K562 (cell line): ENCODE results near the gene DHRS13. TPM values are rescaled to one million over a fixed set of nuclear protein-coding genes. Genes with fewer than 3 reads are reported as not detected.

Experiments
- C11orf30 ChIP-seq: fragments of 450-650 bp; IDR thresholded peaks from 2 replicates; pipeline ENCODE4 v1.6.1; 2016; ENCODE audit warnings: low read depth, mild to moderate bottlenecking
- CBFA2T3 ChIP-seq: fragments of 450-650 bp; IDR thresholded peaks from 2 replicates; pipeline ENCODE4 v1.6.1; 2017
- CBX3 ChIP-seq, 2 experiments: IDR thresholded peaks; 1 replicate in 1 of 2; 2 replicates in 1 of 2; pipeline ENCODE4 v1.6.1; 2012; ENCODE audit warnings: inconsistent platforms in 2 of 2, low read length in 2 of 2, borderline replicate concordance in 1 of 2, control low read depth in 1 of 2
- ETV5 ChIP-seq: sonication (generic); formaldehyde crosslinking; IDR thresholded peaks from 2 replicates; pipeline ENCODE4 v1.4.0; 2020; ENCODE audit warnings: low read depth, mild to moderate bottlenecking, missing genetic modification reagents
- GABPA ChIP-seq: fragments of 200-800 bp; sonication (Bioruptor generic); conservative IDR thresholded peaks from 2 replicates; pipeline ENCODE4 v1.6.1; 2016; ENCODE audit warnings: low read depth, missing genetic modification characterization, missing compliant biosample characterization
- GABPB1 ChIP-seq: sonication (generic); formaldehyde crosslinking; IDR thresholded peaks from 2 replicates; pipeline ENCODE4 v1.8.0; 2022; ENCODE audit warnings: mild to moderate bottlenecking, missing genetic modification reagents
- GABPB2 ChIP-seq: fragments of 250-450 bp; sonication (Bioruptor Pico); conservative IDR thresholded peaks from 2 replicates; pipeline ENCODE4 v1.5.1; 2021; ENCODE audit warnings: mild to moderate bottlenecking
- HDAC3 ChIP-seq: fragments of 450-650 bp; IDR thresholded peaks from 2 replicates; pipeline ENCODE4 v1.6.1; 2018; ENCODE audit warnings: borderline replicate concordance, mild to moderate bottlenecking, moderate library complexity; ENCODE audit not compliant: partially characterized antibody
- HSF4 ChIP-seq: fragments of 250-450 bp; sonication (Bioruptor Pico); IDR thresholded peaks from 2 replicates; pipeline ENCODE4 v2.1.2; 2022; ENCODE audit warnings: mild to moderate bottlenecking, moderate library complexity, borderline replicate concordance
- L3MBTL2 ChIP-seq: fragments of 450-650 bp; IDR thresholded peaks from 2 replicates; pipeline ENCODE4 v1.6.1; 2016; ENCODE audit warnings: mild to moderate bottlenecking, moderate library complexity
- MAFG ChIP-seq: fragments of 450-650 bp; conservative IDR thresholded peaks from 2 replicates; pipeline ENCODE4 v1.6.1; 2016; ENCODE audit warnings: missing genetic modification characterization, missing compliant biosample characterization
- MTA3 ChIP-seq: fragments of 450-650 bp; formaldehyde crosslinking; IDR thresholded peaks from 2 replicates; pipeline ENCODE4 v1.6.1; 2017; ENCODE audit warnings: mild to moderate bottlenecking, borderline replicate concordance
- NFE2 ChIP-seq: IDR thresholded peaks from 2 replicates; pipeline ENCODE4 v1.6.1; 2014; ENCODE audit warnings: antibody characterized with exemption, low read depth
- NR2C2 ChIP-seq, 2 experiments: fragments of 200-800 bp in 1 of 2; sonication (Bioruptor generic) in 1 of 2; sonication (generic) in 1 of 2; formaldehyde crosslinking in 1 of 2; IDR thresholded peaks; 2 replicates each; pipeline versions ENCODE4 v1.6.1 to v1.8.0; 2016 to 2022; ENCODE audit warnings: mild to moderate bottlenecking in 1 of 2, missing compliant biosample characterization in 1 of 2, missing genetic modification characterization in 1 of 2, missing genetic modification reagents in 1 of 2
- POLR2B ChIP-seq: fragments of 450-650 bp; IDR thresholded peaks from 2 replicates; pipeline ENCODE4 v1.6.1; 2018; ENCODE audit warnings: low read depth; ENCODE audit not compliant: partially characterized antibody
- PTBP1 ChIP-seq: fragments of 200-400 bp; formaldehyde crosslinking; IDR thresholded peaks from 2 replicates; pipeline ENCODE4 v1.6.1; 2017; ENCODE audit warnings: low read depth, low read length
- TAF1 ChIP-seq: IDR thresholded peaks from 2 replicates; pipeline ENCODE4 v1.6.1; 2011; ENCODE audit warnings: mild to moderate bottlenecking, low read length, moderate library complexity; ENCODE audit not compliant: insufficient read depth, control insufficient read depth, severe bottlenecking; ENCODE audit errors: extremely low read depth
- TEAD4 ChIP-seq, 2 experiments: sonication (generic) in 1 of 2; formaldehyde crosslinking in 1 of 2; IDR thresholded peaks; 2 replicates each; pipeline versions ENCODE4 v1.6.1 to v1.8.0; 2012 to 2022; ENCODE audit warnings: borderline replicate concordance in 1 of 2, inconsistent platforms in 1 of 2, low read length in 1 of 2, mild to moderate bottlenecking in 1 of 2, missing genetic modification reagents in 1 of 2
- U2AF1 ChIP-seq: fragments of 200-400 bp; formaldehyde crosslinking; optimal IDR thresholded peaks from 2 replicates; pipeline ENCODE3; 2017; ENCODE audit warnings: mild to moderate bottlenecking, low read depth, low read length, moderate library complexity
- polyA plus RNA-seq, 8 experiments: library from polyadenylated mRNA; depleted of rRNA in 4 of 8; stranded (reverse) in 5 of 8; unstranded in 3 of 8; fragments of >200 nt; fragmentation: Nextera tagmentation in 2 of 8; fragmentation: Illumina TruSeq in 1 of 8; extraction: Ambion mirVana in 2 of 8; extraction: Trizol in 1 of 8; gene quantifications; 2 replicates each; pipeline versions ENCODE4 v1.2.1 to v1.2.3, GENCODE V29; 2011 to 2014; ENCODE audit warnings: inconsistent platforms in 1 of 8, missing spikeins in 1 of 8
- total RNA-seq, 7 experiments: library from RNA; depleted of rRNA in 6 of 7; stranded (reverse); fragments of >200 nt in 6 of 7; fragmentation: Illumina TruSeq in 2 of 7; extraction: Trizol in 2 of 7; gene quantifications; 2 replicates each; pipeline versions ENCODE4 v1.2.1 to v1.2.3, GENCODE V29; 2011 to 2021; ENCODE audit warnings: low replicate concordance in 1 of 7
- TF ChIP-seq, protein P1 (sequence below): fragments of 250-450 bp; sonication (Bioruptor Pico); IDR thresholded peaks from 2 replicates; pipeline ENCODE4 v1.8.0; 2021; ENCODE audit warnings: mild to moderate bottlenecking, moderate library complexity
- TF ChIP-seq, protein P2 (sequence below): fragments of 450-650 bp; IDR thresholded peaks from 2 replicates; pipeline ENCODE4 v1.6.1; 2017; ENCODE audit warnings: antibody characterized with exemption, mild to moderate bottlenecking

DHRS13 gene
- total and polyA plus RNA-seq, 9 of the 15 experiments (the other 6 are each of a cell fraction or from before 2014, with no cell fraction given) = 0.32 to 52.3 (median 34.3) TPM; not detected in 1

DNA sequence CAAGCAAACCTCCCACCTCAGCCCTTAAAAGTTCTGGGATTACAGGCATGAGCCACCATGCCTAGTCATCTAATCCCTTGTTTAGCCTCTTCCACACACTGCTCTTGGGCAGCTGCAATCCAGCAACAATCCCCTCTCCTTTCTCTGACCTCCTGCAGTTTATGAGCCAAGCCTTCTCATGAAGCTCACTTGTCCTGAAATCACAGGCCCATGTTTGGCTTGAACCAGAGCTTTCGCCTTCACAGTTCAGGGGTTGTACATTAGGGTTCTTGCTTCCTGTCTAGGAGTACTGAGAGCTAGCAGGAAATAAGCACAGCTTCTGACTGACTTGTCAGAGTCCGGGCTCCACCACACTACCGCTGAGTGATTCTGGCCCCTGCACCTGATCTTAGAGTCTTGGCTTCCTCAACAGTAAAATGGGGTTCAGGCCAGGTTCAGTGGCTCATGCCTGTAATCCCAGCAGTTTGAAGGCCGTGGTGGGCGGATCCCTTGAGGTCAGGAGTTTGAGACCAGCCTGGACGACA lies 31.8 kb downstream of the DHRS13 start (continued):
- no peak for TF ChIP-seq HDAC3
- TF ChIP-seq GABPB2 (CRISPR knock-in tag) = no peak
- TF ChIP-seq CBX3 (IDR thresholded peaks at IDR 0.05; ENCODE audit: borderline replicate concordance in 1 of 2, low read length in 2 of 2) = no peak; a peak in 1 of 3 replicates
- TF ChIP-seq ETV5 (CRISPR knock-in tag) = no peak
- 0 out of 2 replicates have a peak, but pooled peaks have one; percentile 11 for TF ChIP-seq MAFG
- TF ChIP-seq, protein P1, sequence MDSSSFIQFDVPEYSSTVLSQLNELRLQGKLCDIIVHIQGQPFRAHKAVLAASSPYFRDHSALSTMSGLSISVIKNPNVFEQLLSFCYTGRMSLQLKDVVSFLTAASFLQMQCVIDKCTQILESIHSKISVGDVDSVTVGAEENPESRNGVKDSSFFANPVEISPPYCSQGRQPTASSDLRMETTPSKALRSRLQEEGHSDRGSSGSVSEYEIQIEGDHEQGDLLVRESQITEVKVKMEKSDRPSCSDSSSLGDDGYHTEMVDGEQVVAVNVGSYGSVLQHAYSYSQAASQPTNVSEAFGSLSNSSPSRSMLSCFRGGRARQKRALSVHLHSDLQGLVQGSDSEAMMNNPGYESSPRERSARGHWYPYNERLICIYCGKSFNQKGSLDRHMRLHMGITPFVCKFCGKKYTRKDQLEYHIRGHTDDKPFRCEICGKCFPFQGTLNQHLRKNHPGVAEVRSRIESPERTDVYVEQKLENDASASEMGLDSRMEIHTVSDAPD (CRISPR knock-in tag) = no peak
- TF ChIP-seq C11orf30 = 0 out of 2 replicates have a peak, but pooled peaks have one; percentile 25
- TF ChIP-seq MTA3 = 0 out of 2 replicates have a peak, but pooled peaks have one; percentile 41
- TF ChIP-seq NR2C2 (CRISPR knock-in tag; IDR thresholded peaks at IDR 0.05) = no peak
- peak; percentile 45; the same call in 1 of the 2 replicates for TF ChIP-seq NR2C2 (tag; IDR thresholded peaks at IDR 0.05)
- TF ChIP-seq HSF4 (CRISPR knock-in tag) = no peak; the same call in 1 of the 2 replicates
- no peak for TF ChIP-seq TEAD4 (IDR thresholded peaks at IDR 0.05; ENCODE audit: low read length)
- TF ChIP-seq TEAD4 (CRISPR knock-in tag; IDR thresholded peaks at IDR 0.05; ENCODE audit: borderline replicate concordance) = no peak
- TF ChIP-seq U2AF1 = no peak
- peak; percentile 9 for TF ChIP-seq TAF1
- 0 out of 2 replicates have a peak, but pooled peaks have one; percentile 30 for TF ChIP-seq GABPA
- peak; percentile 50 for TF ChIP-seq L3MBTL2
- TF ChIP-seq, protein P2, sequence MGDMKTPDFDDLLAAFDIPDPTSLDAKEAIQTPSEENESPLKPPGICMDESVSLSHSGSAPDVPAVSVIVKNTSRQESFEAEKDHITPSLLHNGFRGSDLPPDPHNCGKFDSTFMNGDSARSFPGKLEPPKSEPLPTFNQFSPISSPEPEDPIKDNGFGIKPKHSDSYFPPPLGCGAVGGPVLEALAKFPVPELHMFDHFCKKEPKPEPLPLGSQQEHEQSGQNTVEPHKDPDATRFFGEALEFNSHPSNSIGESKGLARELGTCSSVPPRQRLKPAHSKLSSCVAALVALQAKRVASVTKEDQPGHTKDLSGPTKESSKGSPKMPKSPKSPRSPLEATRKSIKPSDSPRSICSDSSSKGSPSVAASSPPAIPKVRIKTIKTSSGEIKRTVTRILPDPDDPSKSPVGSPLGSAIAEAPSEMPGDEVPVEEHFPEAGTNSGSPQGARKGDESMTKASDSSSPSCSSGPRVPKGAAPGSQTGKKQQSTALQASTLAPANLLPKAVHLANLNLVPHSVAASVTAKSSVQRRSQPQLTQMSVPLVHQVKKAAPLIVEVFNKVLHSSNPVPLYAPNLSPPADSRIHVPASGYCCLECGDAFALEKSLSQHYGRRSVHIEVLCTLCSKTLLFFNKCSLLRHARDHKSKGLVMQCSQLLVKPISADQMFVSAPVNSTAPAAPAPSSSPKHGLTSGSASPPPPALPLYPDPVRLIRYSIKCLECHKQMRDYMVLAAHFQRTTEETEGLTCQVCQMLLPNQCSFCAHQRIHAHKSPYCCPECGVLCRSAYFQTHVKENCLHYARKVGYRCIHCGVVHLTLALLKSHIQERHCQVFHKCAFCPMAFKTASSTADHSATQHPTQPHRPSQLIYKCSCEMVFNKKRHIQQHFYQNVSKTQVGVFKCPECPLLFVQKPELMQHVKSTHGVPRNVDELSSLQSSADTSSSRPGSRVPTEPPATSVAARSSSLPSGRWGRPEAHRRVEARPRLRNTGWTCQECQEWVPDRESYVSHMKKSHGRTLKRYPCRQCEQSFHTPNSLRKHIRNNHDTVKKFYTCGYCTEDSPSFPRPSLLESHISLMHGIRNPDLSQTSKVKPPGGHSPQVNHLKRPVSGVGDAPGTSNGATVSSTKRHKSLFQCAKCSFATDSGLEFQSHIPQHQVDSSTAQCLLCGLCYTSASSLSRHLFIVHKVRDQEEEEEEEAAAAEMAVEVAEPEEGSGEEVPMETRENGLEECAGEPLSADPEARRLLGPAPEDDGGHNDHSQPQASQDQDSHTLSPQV = peak; percentile 92
- TF ChIP-seq POLR2B = no peak
- no peak for TF ChIP-seq GABPB1 (CRISPR knock-in tag)
- TF ChIP-seq CBFA2T3 = 0 out of 2 replicates have a peak, but pooled peaks have one; percentile 16
- peak; percentile 66 for TF ChIP-seq NFE2
- TF ChIP-seq PTBP1 = no peak
